Kidney (tissue), 14 donors: Measurements from ENCODE around the gene ALPP. TPM values are rescaled to one million over a fixed set of nuclear protein-coding genes. Genes with fewer than 3 reads are reported as not detected.
A peak's percentile ranks its signal among the peaks of the same experiment; 100 is the strongest.
"Not testable (repeated sequence)": the region's sequence is repeated elsewhere in the genome, so short reads cannot be mapped to it uniquely, and the experiment has no call there.

Experiments used
- DNase-seq, 5 donors: peaks; one replicate each; pipeline ENCODE4 v3.0.0-alpha.2; 2013 to 2020
- FAIRE-seq: peaks from 2 replicates; lab custom pipeline; 2012; peaks lifted over from hg19 to GRCh38; lab: Jason Lieb, UNC
- H3K27ac ChIP-seq, 2 donors: one replicate each; pipeline ENCODE4 v1.7.0; 2013; ENCODE audit warnings: low read depth in 2 of 2, low read length in 2 of 2, inconsistent platforms in 1 of 2
- H3K27me3 ChIP-seq: one replicate; pipeline ENCODE4 v1.7.1; 2013; ENCODE audit warnings: low read length, inconsistent platforms; ENCODE audit not compliant: control insufficient read depth, insufficient read depth
- H3K36me3 ChIP-seq, 3 donors: one replicate each; pipeline versions ENCODE4 v1.7.0 to v1.7.1; 2013; ENCODE audit warnings: low read length in 3 of 3, control low read depth in 1 of 3, inconsistent platforms in 1 of 3; ENCODE audit not compliant: insufficient read depth in 3 of 3, control insufficient read depth in 2 of 3
- H3K4me1 ChIP-seq, 3 donors: one replicate each; pipeline versions ENCODE4 v1.7.0 to v1.7.1; 2013; ENCODE audit warnings: low read length in 3 of 3, inconsistent platforms in 1 of 3, low read depth in 1 of 3; ENCODE audit not compliant: control insufficient read depth in 2 of 3, insufficient read depth in 2 of 3
- H3K4me3 ChIP-seq, 3 donors: one replicate each; pipeline versions ENCODE4 v1.7.0 to v1.8.1; 2013; ENCODE audit warnings: low read length in 3 of 3, control low read depth in 1 of 3, inconsistent platforms in 1 of 3
- H3K9ac ChIP-seq, 3 donors: one replicate each; pipeline versions ENCODE4 v1.7.0 to v1.7.1; 2013; ENCODE audit warnings: low read length in 3 of 3, control low read depth in 1 of 3, inconsistent platforms in 1 of 3
- H3K9me3 ChIP-seq, 3 donors: one replicate each; pipeline versions ENCODE4 v1.7.0 to v1.7.1; 2013; ENCODE audit warnings: low read length in 3 of 3, control low read depth in 1 of 3, inconsistent platforms in 1 of 3; ENCODE audit not compliant: control insufficient read depth in 2 of 3, insufficient read depth in 1 of 3
- CTCF ChIP-seq: IDR thresholded peaks from 3 replicates; pipeline ENCODE4 v1.5.1; 2012; ENCODE audit warnings: mild to moderate bottlenecking, moderate library complexity, borderline replicate concordance; ENCODE audit not compliant: insufficient read depth; ENCODE audit errors: extremely low read depth
- intact Hi-C: fragments of 100-400 bp; cut with DNase I; formaldehyde crosslinking; loops from one replicate; pipeline ENCODE4 v1.11.1; 2022
- polyA plus RNA-seq: library from polyadenylated mRNA; stranded (reverse); fragments of 350-450 nt; fragmentation: Illumina TruSeq; extraction: RNeasy Lipid Tissue Mini Kit (QIAGEN cat#74804); gene quantifications from one replicate; pipeline ENCODE4 v1.2.3, GENCODE V29; 2014; ENCODE audit warnings: low read depth, low replicate concordance; ENCODE audit not compliant: insufficient read depth
- total RNA-seq: library from RNA; stranded (reverse); fragmentation: NEBNext Ultra II Directional; extraction: Animal tissue kit (Norgen Biotek cat#: 25700); gene quantifications from one replicate; pipeline ENCODE4 v1.2.1, GENCODE V29; 2021
- donor health status: control.
- donor health status: control.
- donor health status: control.
- donor health status: control.
- donor health status: control.
- donor health status: DM: yes; HTN: yes; CAD: no.
- donor health status: Normal renal cell carcinoma (clear cell type).

ALPP gene
- total and polyA plus RNA-seq, 2 donors from 2014 or later: not detected

GRCh38 chr2:232332940-232333259 is 45.7 kb upstream of the ALPP start:
- intact Hi-C loops: no loop called here
- H3K4me1 ChIP-seq: no peaks in the 10 kb centered on the region
- no peaks in the 10 kb centered on the region for H3K9me3 ChIP-seq
- H3K27me3 ChIP-seq: no peaks in the 10 kb centered on the region
- TF ChIP-seq CTCF: no peak
- DNase-seq (peak in 1 of 5 donors; percentile 40), FAIRE-seq (no peak)
- H3K36me3 ChIP-seq: no peaks in the 10 kb centered on the region
- H3K27ac ChIP-seq: no peak overlapping the region
- no peak overlapping the region for H3K4me3 ChIP-seq
- no peak overlapping the region for H3K9ac ChIP-seq

GRCh38 chr2:232333361-232334135 is 45.0 kb upstream of the ALPP start:
- H3K27ac ChIP-seq: no peak overlapping the region
- H3K4me1 ChIP-seq: no peaks in the 10 kb centered on the region
- no peak overlapping the region for H3K9ac ChIP-seq
- FAIRE-seq (no peak), DNase-seq (peak in 2 of 5 donors; percentile 57 to 60)
- H3K9me3 ChIP-seq: no peaks in the 10 kb centered on the region
- intact Hi-C loops: no loop called here
- no peaks in the 10 kb centered on the region for H3K27me3 ChIP-seq
- no peaks in the 10 kb centered on the region for H3K36me3 ChIP-seq
- TF ChIP-seq CTCF: no peak
- no peak overlapping the region for H3K4me3 ChIP-seq

- FAIRE-seq: not testable (repeated sequence)
Observed at GRCh38 chr2:232334136-232334884, 44.2 kb upstream of the ALPP start.

GRCh38 chr2:232334885-232335205 is 43.7 kb upstream of the ALPP start:
- H3K27me3 ChIP-seq, H3K9me3 ChIP-seq, H3K9ac ChIP-seq, H3K27ac ChIP-seq, H3K4me1 ChIP-seq, DNase-seq, H3K4me3 ChIP-seq, H3K36me3 ChIP-seq, FAIRE-seq, intact Hi-C loops: not testable (repeated sequence)

More at GRCh38 chr2:232334136-232334884, 44.2 kb upstream of the ALPP start:
- H3K36me3 ChIP-seq, intact Hi-C loops, H3K4me3 ChIP-seq, H3K9ac ChIP-seq, H3K27me3 ChIP-seq, H3K9me3 ChIP-seq, H3K4me1 ChIP-seq, H3K27ac ChIP-seq: not testable (repeated sequence)
- DNase-seq: peak in 2 of 5 donors; percentile 34 to 58

GRCh38 chr2:232335206-232335858 is 43.2 kb upstream of the ALPP start:
- peak in 2 of 5 donors; percentile 56 to 59 for DNase-seq
- H3K9me3 ChIP-seq, H3K36me3 ChIP-seq, FAIRE-seq, H3K27me3 ChIP-seq, H3K27ac ChIP-seq, H3K9ac ChIP-seq, H3K4me3 ChIP-seq, H3K4me1 ChIP-seq, intact Hi-C loops: not testable (repeated sequence)
